Cerebellar nuclear complex (tissue), 1 donor: Measurements from ENCODE around the gene DENND1A.

Experiments
- DNase-seq, 2 experiments: peaks; one replicate each; lab custom pipeline; 2025; lab: John Stamatoyannopoulos, UW

DENND1A gene

DNA sequence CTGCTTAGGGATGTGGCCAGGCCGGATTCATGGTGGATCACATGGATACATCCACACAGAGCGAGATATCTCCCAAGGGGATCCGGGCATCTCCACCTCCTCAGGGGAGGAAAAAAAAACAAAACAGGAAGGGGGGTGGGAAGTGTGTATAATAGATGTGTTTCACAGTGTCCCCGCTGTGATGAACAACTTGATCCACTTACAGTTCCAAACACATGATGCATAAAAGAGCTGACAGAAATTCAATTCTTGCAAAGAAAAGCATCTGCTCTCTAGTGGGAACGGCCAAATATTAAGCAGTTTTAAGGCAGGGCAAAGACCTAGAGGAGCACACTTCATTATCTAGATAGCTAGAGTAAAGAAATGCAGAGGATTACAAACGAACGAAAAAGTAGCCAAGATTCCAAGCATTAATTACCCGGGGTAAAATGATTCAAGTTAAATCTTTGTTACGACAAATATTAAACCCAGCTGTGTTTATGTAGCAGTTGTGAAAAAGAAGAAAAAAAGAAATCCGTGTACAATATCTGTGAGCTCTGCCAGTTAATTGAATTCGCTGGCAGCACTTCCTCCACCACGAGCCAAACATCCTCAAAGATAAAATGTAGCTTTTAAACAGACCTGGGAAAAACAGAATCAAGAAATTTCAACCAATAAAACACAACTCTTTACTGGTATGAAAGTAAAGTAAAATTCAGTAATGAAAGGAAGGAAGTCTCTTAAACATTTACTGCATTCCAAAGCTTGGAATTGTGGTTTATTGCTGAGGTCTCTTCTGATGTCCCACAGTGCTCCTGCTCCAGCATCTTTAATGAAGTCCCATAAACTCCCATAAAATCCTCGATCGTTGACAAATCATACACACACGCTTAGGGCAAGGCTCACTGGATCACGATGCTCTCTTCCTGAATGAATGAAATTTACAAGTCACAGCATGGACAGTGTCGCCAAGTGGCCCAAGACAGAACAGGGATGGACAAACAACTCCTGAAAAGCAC lies 360.9 kb downstream of the DENND1A start:
- DNase-seq, result no peak

DNA sequence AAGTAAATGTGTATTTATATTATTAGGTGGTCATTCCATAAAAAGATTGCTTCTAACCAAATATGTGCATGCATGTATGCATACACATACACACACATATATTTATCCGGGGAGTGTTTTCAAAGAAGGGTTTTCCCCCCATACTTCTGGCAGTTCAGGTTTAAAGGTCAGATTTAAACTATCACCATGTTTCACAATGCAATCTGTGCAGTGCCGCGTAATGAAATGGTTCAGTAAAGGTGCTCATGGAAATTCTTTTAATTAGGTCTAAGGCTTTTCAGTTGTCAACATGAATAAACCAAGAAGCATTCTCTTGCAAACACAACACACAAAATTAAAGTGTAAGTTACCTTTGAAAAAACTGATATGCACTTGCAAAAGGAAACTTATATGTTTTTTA lies 362.9 kb downstream of the DENND1A start:
- DNase-seq, result no peak

DNA sequence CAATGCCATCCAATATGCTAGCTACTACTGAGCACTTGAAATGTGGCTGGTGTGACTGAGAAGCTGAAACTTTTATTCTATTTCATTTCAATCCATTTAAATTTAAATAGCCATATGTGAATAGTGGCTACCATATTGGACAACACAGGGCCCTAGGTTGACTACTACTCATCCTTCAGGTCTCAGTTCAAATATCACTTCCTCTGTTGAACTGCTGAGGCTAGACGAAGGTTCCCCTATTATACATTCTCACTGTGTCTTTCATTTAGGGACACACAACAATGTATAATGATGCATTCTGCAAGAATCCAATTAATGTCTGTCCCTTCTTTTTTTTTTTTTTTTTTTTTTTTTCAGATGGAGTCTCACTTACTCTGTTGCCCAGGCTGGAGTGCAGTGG lies 365.3 kb downstream of the DENND1A start:
- DNase-seq, result no peak

DNA sequence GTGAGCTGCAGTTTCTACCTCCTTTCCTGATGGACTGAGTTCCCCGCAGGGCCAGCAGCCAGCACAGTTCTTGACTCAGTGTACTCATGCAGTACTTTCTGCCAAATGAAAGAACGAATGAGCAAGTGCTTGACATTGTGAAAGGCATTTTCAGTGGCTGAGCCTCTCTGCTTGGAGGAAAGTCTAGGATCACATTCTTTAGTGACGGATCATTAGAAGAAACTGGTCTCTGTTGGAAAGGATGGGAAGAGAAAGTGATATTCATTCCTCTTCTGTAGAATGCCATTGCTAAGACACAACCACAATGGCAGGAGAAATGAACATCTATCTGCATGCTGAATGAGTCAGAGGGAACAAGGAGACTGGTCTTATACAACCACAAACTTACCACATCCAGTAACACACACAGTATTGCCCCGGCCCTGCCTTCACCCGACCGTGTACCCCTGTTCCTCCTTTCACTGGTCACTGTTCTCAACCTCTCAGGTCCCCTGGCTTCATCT lies 367.0 kb downstream of the DENND1A start:
- no peak for DNase-seq

DNA sequence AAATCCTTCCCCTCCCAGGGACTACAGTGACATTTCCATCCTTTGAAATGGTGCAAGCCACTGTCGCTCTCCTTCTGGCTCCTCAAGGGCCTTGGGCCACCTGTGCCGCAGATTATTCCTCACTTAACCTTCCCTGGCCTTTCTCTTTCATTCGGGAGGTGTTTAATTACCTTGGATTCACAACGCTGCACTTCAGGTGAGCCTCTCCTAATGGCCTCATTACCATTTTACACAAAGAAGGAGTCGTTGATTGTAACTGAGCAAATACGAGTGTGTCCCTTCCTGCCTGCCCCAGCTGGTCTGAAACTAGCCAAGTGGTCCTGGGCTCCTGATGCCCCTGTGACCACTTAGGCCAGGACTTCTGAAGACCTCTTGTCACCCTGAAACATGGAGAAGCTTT lies 368.9 kb downstream of the DENND1A start:
- no peak for DNase-seq

DNA sequence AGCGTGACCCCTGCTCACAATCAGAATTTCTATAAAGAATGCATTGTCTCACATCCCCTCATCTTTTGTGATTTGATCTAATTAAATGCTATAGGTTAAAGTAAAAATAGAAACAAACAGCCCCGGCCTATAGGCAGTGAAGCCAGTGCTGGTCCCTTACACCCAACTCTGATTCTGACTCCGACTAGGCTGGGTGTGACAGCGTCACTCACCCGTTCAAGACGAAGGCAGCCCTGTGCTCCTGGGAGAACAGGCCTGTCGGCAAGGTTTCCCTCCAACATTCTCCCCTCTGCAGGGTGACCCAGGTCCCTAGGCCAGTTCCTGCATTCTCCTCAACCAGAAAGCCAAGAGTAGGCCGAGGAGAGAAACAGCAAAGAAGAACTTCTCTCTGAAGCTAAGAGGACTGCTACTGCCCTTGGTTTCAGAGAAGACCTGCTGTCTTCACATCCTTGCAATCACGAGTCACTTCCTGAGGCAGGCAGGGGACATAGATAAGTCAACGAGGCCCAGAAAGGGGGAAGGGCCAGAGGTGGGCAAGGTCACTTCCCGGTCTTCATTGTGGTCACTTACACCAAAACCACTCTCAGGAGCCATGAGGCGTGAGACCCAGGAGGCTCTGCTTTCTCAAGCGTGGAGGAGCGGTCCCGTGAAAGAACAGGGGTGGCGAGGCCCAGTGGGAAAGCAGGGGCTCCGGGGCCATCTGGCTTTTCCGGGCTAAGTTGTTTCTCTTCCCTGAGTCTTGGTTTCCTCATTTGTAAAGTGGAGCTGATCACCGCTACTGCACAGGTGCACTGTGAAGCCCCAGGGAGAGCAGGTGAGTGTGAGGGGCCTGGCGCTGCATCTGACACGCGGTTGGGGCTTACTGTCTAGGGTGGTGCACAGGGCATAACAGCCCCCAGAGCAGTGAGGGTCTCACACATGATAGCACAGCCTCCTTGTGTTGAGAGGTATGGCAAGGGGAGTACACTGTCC lies 373.2 kb downstream of the DENND1A start:
- no peak for DNase-seq

DNA sequence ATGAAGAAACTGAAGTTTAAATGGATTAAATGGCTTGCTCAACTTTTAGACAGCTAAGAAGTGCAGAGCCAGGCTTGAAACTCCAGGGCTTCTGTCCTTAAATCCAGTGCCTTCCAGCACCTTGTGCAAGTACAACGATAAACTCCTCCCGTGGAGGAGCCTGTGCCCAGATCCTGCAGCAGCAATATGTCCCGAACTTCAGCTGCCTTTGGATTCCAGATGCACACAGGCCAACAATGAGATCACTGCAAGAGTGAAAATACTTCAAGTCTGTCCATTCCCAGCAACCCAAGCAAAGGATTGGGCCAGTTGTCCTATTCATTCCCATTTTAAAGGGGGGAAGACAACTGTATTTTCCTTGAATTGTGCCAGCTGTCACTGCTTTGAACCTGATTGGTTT lies 374.3 kb downstream of the DENND1A start:
- no peak for DNase-seq

DNA sequence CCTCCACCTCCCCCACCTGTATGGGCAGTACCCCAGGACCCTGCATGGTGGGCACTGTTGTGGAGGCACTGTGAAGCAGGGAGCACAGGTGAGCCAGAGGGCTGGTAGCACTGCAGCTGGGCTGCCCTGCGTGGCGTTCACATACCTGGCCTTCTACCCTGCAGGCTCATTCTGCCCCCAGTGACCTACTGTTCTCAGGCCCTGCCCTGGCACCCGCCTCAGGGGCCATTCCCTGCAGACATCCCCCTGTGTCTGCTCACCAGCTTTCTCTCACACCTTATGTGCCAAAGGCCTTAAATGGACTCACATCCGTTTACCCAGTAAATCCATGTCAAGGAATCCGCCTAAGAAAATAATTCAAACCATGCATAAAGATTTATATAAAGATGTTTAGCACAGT lies 377.4 kb downstream of the DENND1A start:
- no peak for DNase-seq

DNA sequence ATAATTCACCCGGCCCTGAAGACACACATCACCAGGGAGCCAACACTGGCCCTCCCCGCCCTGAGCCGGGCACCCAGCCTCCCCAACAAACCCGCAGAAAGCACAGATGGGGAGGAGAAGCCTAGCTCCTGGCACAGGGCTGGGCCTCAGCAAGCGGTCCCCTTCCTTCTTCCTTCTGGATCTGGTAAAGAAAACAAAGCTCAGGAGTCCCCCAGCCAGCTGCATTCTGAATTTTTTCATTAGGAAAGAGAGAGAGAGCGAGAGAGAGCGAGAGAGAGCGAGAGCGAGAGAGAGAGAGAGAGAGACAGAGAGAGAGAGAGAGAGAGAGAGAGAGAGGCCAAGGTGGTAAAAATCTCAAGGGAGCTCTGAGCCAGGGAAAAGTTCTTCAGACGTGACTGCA lies 378.2 kb downstream of the DENND1A start:
- DNase-seq, result no peak

DNA sequence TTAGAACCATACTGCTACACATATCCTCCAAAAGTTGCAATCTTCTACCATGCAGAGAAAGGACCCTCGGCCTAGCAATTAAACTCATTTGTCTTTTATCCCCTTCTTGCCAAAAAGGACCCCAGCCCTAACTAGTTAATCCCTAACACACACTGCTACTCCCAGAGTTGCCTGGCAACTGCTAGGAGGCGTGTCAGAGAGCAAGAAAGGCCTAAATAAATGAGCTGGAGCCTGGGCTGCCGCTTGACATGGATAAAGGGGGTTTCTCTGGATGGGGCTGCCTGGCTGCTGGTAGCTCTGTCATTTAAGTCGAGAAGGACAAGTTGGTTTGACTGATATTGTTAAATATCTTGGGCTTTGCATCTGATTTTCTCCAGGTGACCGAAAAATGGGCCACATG lies 379.1 kb downstream of the DENND1A start:
- no peak for DNase-seq

DNA sequence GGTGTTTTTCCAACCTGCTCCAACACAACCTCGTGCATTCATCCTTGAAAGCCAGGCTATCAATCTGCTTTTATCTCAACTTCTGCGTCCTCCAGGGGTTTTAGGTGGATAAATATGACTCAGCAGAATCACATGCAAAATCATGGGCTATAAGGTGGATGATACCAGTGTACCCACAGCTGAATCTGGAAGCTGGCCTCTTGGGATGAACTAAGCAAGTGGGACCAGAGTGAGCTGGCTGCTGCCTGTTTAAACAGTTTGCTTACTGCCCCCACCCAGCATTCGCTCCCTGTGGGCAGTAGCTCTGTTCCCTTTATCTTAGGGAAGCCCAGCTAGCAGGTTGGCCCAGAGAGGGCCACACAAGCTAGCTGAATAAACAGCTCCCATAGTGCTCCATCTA lies 379.9 kb downstream of the DENND1A start:
- no peak for DNase-seq

DNA sequence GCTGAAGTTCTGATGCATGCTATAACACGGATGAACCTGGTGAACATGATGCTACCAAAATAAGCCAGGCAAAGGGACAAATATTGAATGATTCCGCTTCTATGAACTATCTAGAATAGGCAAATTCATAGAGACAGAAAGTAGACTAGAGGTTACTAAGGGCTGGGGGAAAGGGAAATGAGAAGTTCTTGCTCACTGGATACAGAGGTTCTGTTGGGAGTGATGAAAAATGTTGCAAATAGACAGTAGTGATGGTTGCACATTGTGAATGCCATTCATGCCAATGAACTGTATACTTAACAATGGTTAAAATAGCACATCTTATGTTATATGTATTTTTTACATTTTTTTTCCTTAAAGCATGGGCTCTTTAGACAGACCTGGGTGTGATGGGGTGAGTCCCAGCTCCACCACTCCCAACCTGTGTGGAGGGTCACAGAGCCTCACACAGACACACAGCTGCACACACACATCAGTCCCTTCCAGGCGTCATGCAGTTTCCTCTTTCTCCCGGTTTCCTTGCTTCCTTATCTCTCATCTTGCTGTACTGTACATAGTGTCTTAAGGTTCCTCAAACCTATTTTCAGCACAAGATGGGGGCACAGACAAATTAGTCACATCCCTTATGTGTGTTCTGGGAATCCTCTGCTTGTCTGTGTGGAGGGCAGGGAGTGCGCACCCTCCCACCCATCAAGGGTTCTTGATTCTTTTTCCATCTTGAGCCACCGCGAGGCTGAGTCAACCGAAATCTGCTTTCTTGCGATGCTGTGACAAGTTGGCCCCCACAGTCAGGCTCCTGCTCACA lies 381.0 kb downstream of the DENND1A start:
- no peak for DNase-seq

DNA sequence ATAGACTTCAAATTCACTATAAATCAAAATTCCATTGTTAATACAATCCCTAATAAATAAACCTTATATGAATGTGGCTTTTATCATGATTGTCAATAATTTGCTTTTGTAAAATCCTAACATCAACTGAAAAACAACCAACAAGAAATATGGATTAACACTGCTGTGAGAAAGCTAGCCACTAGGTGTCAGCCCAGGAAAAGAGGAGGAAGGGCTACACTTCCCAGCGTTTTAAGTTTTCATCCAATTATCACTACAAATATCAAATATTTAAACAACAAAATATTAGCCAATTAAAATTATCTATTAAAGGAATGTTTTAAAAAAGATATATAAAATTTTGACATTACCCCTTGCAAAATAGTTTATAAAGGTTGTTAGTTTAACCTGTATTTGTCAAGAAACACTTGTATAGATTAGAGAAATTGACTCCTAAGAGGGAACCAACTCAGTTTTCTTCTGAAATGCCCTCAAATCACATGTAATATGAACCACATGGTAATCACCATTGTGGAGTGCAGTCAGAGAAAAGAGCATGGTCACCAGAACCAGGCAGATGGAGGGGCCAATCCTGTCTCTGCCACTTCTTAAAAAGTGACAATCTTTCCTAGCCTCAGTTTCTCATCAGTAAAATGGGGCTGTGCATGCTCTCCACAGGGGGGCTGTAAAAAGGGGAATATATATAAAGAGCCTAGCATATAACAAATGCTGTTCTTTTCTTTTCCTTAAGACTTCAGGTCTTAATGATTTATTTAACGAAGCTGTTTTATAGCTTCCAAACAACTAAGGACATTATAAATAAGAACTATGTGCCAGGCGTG lies 385.7 kb downstream of the DENND1A start:
- DNase-seq, result no peak

DNA sequence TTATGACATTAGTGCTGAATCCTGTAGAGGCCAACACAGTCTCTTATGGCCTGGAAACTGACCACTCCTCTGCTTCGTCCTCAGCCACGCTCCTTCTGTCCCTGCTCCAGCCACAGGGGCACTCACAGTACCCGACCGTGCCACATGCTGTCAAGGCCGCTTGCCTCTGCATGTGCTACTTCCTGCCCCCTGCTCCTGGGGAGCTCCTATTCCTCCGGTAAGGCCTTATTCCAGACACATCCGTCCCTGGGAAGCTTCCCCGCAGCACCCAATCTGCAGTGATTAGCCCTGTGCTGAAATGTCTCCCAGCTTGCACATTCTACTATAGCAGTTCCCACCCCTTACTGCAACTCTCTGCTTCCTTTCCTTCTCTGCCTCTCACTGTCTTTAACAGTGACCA lies 386.4 kb downstream of the DENND1A start:
- DNase-seq, result no peak

DNA sequence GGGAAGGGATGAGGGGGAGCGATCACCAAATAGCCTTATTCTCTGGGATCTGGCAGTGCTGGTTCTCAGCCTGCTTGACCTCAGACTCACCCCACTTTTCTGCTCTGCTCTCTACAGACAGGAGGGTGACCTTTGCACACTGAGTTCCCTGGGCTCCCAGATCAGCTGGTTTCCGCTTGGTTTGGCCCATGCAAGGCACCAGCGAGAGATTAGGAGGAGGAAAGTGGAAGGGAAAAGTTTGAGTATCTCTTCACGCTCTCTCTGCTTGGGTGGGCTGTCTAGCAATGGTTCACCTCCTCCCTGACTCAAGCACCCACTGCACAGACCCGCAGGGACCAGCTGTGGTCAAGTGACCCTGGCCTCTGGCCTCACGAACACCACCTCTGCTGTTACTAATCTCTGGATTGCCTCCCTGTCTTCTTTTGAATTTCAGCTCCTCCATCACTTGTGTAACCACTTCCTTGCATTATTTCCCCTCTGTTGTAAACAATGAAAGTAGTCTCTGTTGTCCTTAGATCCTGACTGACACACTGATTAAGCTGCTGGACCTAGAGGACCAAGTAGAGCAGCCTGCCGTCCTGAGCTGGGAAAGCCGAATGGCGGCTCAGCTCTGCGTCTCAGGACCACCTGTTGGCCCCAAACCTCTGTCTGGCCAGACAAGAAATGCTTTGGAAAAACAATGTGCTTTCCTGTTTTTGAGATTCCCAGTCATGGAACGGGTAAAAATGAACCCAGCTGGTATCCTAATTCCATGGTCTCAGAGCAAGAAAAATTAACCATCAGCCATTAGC lies 387.3 kb downstream of the DENND1A start:
- no peak for DNase-seq

DNA sequence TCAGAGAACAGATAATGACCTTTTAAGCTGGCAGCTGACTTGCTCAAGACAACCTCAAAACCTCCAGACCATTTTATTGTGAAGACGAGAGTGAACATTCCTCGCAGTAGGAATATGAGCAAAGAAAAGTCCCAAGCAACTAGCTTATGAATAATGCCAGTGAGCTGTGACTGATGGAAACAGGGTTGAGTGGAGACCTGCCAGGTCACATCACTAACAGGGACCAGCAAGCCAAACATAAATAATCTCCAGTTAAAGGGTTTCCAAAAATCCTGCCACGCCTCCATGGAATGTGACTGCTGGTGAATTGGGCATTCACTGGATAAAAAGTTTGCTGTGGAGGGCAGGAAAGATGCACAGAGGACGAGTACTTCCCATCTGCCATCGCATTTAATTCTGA lies 388.5 kb downstream of the DENND1A start:
- no peak for DNase-seq

DNA sequence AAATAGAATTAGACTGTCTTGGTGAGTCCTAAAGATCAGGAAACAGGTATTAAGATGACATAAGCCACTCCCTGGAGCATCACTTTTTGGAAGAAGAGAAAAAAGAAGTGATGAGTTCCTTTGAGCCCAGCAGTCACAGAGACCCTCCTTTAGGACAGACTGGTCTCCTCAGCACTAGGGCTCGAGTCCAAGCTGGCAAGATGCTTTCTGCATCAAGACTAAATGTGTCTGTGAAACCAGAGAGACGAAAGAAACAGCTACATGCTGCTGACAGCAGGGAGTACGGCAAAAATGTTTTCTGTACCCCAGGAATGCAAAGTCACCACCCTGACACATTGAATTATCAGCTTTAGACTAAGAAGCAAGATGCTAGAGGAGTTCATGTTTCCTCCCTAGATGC lies 389.5 kb downstream of the DENND1A start:
- no peak for DNase-seq

DNA sequence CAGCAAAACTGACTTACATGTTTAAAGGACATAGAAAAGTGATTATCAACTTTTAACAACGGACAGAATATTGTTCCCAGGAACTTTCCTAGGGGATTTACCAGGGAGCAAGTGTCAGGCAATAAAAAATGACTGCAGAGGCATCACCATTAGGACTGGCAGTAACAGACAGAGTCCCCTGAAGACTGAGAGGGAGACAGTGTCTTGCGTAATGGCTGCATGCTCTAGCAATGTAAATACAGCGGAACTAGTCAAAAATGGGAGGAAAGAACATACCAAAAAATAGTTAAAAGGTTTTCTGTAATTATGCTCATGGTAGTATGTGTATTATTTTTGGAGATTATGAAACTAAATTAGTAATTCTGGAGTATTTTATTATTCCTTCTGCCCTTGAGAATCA lies 392.1 kb downstream of the DENND1A start:
- DNase-seq, result no peak

DNA sequence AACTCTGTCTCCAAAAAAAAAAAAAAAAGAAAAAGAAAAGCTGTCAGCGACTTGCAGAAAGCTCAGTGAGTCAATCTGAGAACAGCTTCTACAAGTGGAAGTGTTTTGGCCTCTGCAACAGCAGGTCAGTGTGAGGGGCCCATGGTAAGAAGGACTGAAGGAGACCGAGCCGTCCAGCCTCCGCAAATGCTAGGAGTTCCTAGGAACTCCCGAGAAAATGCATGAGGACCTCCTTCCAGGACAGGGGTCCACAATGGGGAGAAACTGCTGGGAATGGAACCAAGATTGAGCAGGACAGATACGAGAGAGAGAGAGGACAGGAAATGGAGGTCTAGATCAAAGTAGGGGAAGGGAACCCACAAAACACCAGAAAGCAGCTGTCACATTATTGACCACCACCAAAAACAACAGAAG lies 393.5 kb downstream of the DENND1A start:
- no peak for DNase-seq

DNA sequence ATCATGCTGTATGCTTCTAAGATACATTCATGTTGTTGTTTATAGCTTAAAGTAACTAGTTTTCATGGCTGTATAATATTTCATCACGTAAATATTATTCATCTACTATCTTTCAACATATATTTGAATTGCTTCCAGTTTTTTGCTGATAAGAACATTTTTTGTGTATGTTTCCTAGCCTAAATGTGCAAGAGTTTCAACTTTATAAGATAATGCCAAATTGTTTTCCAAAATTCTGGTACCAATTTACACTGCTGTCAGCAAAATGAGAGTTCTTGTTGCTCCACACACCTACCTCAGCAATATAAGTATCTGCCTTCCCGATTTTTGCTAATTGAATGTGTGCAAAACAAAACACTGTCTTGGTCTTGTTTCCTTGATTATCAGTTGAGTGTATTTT lies 395.6 kb downstream of the DENND1A start:
- no peak for DNase-seq
